OCI-LY7 (cell line): Measurements from ENCODE around the gene BIRC2. TPM values are rescaled to one million over a fixed set of nuclear protein-coding genes. Genes with fewer than 3 reads are reported as not detected.

Experiments used
- BruUV-seq: library from RNA; stranded (reverse); fragments of 400-500 nt; replicated peaks from 2 replicates; lab custom pipeline; 2021; lab: Mats Ljungman, UMichigan
- CTCF ChIA-PET: fragments of 300-600 bp; sonication (Branson Sonifier 250); formaldehyde crosslinking; loops from one replicate; lab custom pipeline; 2022; ENCODE audit warnings: antibody characterized with exemption; ENCODE audit not compliant: unreplicated experiment; lab: Charles Lee
- POLR2A ChIA-PET: fragments of 300-600 bp; sonication (Branson Sonifier 250); formaldehyde crosslinking; loops from one replicate; lab custom pipeline; 2022; ENCODE audit warnings: antibody characterized with exemption; lab: Charles Lee
- DNase-seq: peaks from one replicate; pipeline ENCODE4 v3.0.0-alpha.2; 2015; ENCODE audit warnings: low spot score
- H2AFZ ChIP-seq: fragments of 200-600 bp; sonication (generic), shearing (Covaris generic); 2 replicates; pipeline ENCODE4 v1.6.1; 2014; ENCODE audit warnings: mild to moderate bottlenecking, antibody characterized with exemption, low read length, moderate library complexity
- H3K27ac ChIP-seq: fragments of 200-600 bp; sonication (generic); 2 replicates; pipeline ENCODE4 v1.5.1; 2014; ENCODE audit warnings: mixed run types, low read depth, mild to moderate bottlenecking, moderate library complexity, low read length, inconsistent platforms; ENCODE audit not compliant: poor library complexity, severe bottlenecking
- H3K36me3 ChIP-seq: fragments of 200-600 bp; sonication (generic); 2 replicates; pipeline ENCODE4 v1.6.1; 2014; ENCODE audit warnings: mild to moderate bottlenecking, antibody characterized with exemption, low read length, moderate library complexity, mixed read lengths; ENCODE audit not compliant: insufficient read depth
- H3K4me1 ChIP-seq: fragments of 200-600 bp; sonication (generic); 2 replicates; pipeline ENCODE4 v1.5.1; 2014; ENCODE audit warnings: mild to moderate bottlenecking, low read length; ENCODE audit not compliant: insufficient read depth, poor library complexity, severe bottlenecking
- H3K4me2 ChIP-seq: fragments of 200-600 bp; sonication (generic); 2 replicates; pipeline ENCODE4 v1.6.1; 2014; ENCODE audit warnings: mild to moderate bottlenecking, low read length
- H3K4me3 ChIP-seq: fragments of 200-600 bp; sonication (generic); 2 replicates; pipeline ENCODE4 v1.5.1; 2014; ENCODE audit warnings: mild to moderate bottlenecking, low read depth, low read length; ENCODE audit not compliant: poor library complexity, severe bottlenecking
- H3K79me2 ChIP-seq: fragments of 200-600 bp; sonication (generic); 2 replicates; pipeline ENCODE4 v1.6.1; 2016; ENCODE audit warnings: low read depth, mild to moderate bottlenecking, low read length, moderate library complexity, mixed read lengths; ENCODE audit not compliant: insufficient read depth
- H3K9me2 ChIP-seq: fragments of 200-600 bp; sonication (generic); 2 replicates; pipeline ENCODE4 v1.6.1; 2016; ENCODE audit warnings: mild to moderate bottlenecking, low read length, mixed read lengths; ENCODE audit not compliant: insufficient read depth
- H3K9me3 ChIP-seq: fragments of 200-600 bp; sonication (generic); 2 replicates; pipeline ENCODE4 v1.6.1; 2014; ENCODE audit warnings: mild to moderate bottlenecking, mixed run types, low read length, mixed read lengths
- H4K20me1 ChIP-seq: fragments of 200-600 bp; sonication (generic); 2 replicates; pipeline ENCODE4 v1.6.1; 2014; ENCODE audit warnings: mild to moderate bottlenecking, antibody characterized with exemption, low read length, moderate library complexity, mixed read lengths; ENCODE audit not compliant: insufficient read depth
- CTCF ChIP-seq: fragments of 200-600 bp; sonication (generic); conservative IDR thresholded peaks from 2 replicates; pipeline ENCODE4 v1.5.1; 2014; ENCODE audit warnings: mild to moderate bottlenecking, antibody characterized with exemption, low read length, moderate library complexity, mixed read lengths
- EZH2phosphoT487 ChIP-seq: fragments of 200-600 bp; sonication (generic); IDR thresholded peaks from 2 replicates; pipeline ENCODE4 v1.6.1; 2018; ENCODE audit warnings: low read depth, borderline replicate concordance, mild to moderate bottlenecking, mixed run types, antibody characterized with exemption, low read length, moderate library complexity, mixed read lengths
- intact Hi-C: fragments of 100-400 bp; cut with micrococcal nuclease; formaldehyde crosslinking; loops from one replicate; pipeline ENCODE4 v1.10.0; 2022; ENCODE audit not compliant: unreplicated experiment
- total RNA-seq, 2 experiments: library from RNA; depleted of rRNA in 1 of 2; stranded (reverse); fragments of >200 nt in 1 of 2; shearing (Covaris generic) in 1 of 2; gene quantifications; 2 replicates each; pipeline ENCODE4 v1.2.3, GENCODE V29; 2014 to 2022

The BIRC2 gene
- total RNA-seq, 2 experiments from 2014 or later, result 36.1 to 38.0 TPM

- Histone ChIP-seq H3K9me3 (no peaks in the 10 kb centered on the region), H2AFZ (no peak overlapping the region), H3K9me2 (no peaks in the 10 kb centered on the region), H3K36me3 (peaks cover 93% of the 10 kb centered on the region), H3K4me1 (peaks cover 51% of the 10 kb centered on the region), H3K4me3 (no peak overlapping the region), H3K27ac (no peak overlapping the region), H4K20me1 (0 out of 2 replicates have a peak, but pooled peaks cover 4% of the 10 kb centered on the region), H3K4me2 (no peak overlapping the region; the same call in 1 of the 2 replicates), H3K79me2 (peaks cover 77% of the 10 kb centered on the region)
- intact Hi-C loops, result no loop called here
- TF ChIP-seq CTCF, result peak; percentile 67
- no peak for TF ChIP-seq EZH2phosphoT487
- ChIA-PET CTCF (no interaction called here), POLR2A (interaction anchor here (2.1 kb wide), 1 partner anchor 31 kb away, joined by 6 read pairs; no protein-coding TSS in a partner anchor)
- no TSS peak for BruUV-seq
- DNase-seq, result peak; percentile 45
Measured at GRCh38 chr11:102325088-102325487, 21.9 kb upstream of the BIRC2 start.

GRCh38 chr11:102328748-102329147 is 18.3 kb upstream of the BIRC2 start:
- Histone ChIP-seq H3K9me3 (no peaks in the 10 kb centered on the region), H3K9me2 (no peaks in the 10 kb centered on the region), H2AFZ (no peak overlapping the region), H3K4me3 (no peak overlapping the region), H3K79me2 (peaks cover 41% of the 10 kb centered on the region), H3K36me3 (peaks cover 97% of the 10 kb centered on the region), H3K4me2 (no peak overlapping the region), H3K4me1 (peaks cover 15% of the 10 kb centered on the region), H3K27ac (no peak overlapping the region), H4K20me1 (no peaks in the 10 kb centered on the region)
- ChIA-PET CTCF (no interaction called here), POLR2A (interaction anchor here (1.5 kb wide), 1 partner anchor 285 kb away, joined by 4 read pairs; no protein-coding TSS in a partner anchor)
- intact Hi-C loops, result no loop called here
- DNase-seq, result no peak
- TF ChIP-seq EZH2phosphoT487, result no peak
- no peak for TF ChIP-seq CTCF
- BruUV-seq, result no TSS peak

GRCh38 chr11:102330231-102330630 is 16.8 kb upstream of the BIRC2 start:
- POLR2A ChIA-PET, result no interaction called here
- Histone ChIP-seq H3K4me3 (no peak overlapping the region), H2AFZ (no peak overlapping the region), H3K36me3 (peaks cover 95% of the 10 kb centered on the region), H3K79me2 (peaks cover 26% of the 10 kb centered on the region; the same call in 1 of the 2 replicates), H3K4me2 (no peak overlapping the region), H3K9me2 (no peaks in the 10 kb centered on the region), H3K4me1 (no peaks in the 10 kb centered on the region), H3K9me3 (no peaks in the 10 kb centered on the region), H4K20me1 (no peaks in the 10 kb centered on the region), H3K27ac (no peak overlapping the region)
- DNase-seq, result no peak
- no TSS peak for BruUV-seq
- CTCF ChIA-PET, result no interaction called here
- intact Hi-C loops, result no loop called here
- TF ChIP-seq EZH2phosphoT487 (no peak), CTCF (no peak)
